Fibroblast of villous mesenchyme (primary cell): ENCODE results near the gene SH3RF3. TPM values are rescaled to one million over a fixed set of nuclear protein-coding genes. Genes with fewer than 3 reads are reported as not detected.
"Not testable (repeated sequence)": the region's sequence is repeated elsewhere in the genome, so short reads cannot be mapped to it uniquely, and the experiment has no call there.

ENCODE experiments used
- DNase-seq: peaks from one replicate; pipeline ENCODE4 v3.0.0-alpha.2; 2010; ENCODE audit warnings: low read depth
- H3K4me3 ChIP-seq: 2 replicates; pipeline ENCODE4 v1.5.1; 2011; ENCODE audit warnings: low read depth, mild to moderate bottlenecking, low read length
- total RNA-seq: library from RNA; depleted of rRNA; stranded (reverse); fragments of >200 nt; gene quantifications from 2 replicates; pipeline ENCODE4 v1.2.3, GENCODE V29; 2012
- TF ChIP-seq, protein P1 (sequence below): IDR thresholded peaks from 2 replicates; pipeline ENCODE4 v1.5.1; 2012; ENCODE audit warnings: low read depth, mild to moderate bottlenecking, low read length; ENCODE audit not compliant: insufficient read depth

Gene SH3RF3
- total RNA-seq, 1 donor = 13.4 TPM

GRCh38 chr2:109218792-109219126 is 89.8 kb downstream of the SH3RF3 start:
- TF ChIP-seq, protein P1, sequence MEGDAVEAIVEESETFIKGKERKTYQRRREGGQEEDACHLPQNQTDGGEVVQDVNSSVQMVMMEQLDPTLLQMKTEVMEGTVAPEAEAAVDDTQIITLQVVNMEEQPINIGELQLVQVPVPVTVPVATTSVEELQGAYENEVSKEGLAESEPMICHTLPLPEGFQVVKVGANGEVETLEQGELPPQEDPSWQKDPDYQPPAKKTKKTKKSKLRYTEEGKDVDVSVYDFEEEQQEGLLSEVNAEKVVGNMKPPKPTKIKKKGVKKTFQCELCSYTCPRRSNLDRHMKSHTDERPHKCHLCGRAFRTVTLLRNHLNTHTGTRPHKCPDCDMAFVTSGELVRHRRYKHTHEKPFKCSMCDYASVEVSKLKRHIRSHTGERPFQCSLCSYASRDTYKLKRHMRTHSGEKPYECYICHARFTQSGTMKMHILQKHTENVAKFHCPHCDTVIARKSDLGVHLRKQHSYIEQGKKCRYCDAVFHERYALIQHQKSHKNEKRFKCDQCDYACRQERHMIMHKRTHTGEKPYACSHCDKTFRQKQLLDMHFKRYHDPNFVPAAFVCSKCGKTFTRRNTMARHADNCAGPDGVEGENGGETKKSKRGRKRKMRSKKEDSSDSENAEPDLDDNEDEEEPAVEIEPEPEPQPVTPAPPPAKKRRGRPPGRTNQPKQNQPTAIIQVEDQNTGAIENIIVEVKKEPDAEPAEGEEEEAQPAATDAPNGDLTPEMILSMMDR = no peak
- no peak for DNase-seq
- no peak overlapping the region for H3K4me3 ChIP-seq

DNA sequence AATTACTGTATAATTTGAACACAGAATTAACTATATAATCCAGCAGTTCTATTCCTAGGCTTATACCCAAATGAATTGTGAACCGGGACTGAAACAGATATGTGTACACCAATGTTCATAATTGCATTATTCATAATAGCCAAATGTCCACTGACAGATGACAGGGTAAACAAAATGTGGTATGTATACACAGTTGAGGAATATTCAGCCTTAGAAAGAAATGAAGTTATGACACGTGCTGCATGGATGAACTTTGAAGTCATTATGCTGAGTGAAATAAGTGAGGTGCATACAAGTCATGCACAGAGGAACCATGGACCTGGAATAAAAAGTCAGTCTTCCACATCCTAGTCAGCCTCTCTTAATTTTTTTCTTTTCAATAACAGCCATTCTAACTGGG is 91.9 kb downstream of the SH3RF3 start:
- TF ChIP-seq, protein P1 = no peak
- no peak for DNase-seq
- H3K4me3 ChIP-seq = no peak overlapping the region

- not testable (repeated sequence) for DNase-seq, H3K4me3 ChIP-seq
Measured at GRCh38 chr2:109221316-109221715, 92.3 kb downstream of the SH3RF3 start.

GRCh38 chr2:109222422-109222821 is 93.4 kb downstream of the SH3RF3 start:
- no peak overlapping the region for H3K4me3 ChIP-seq
- TF ChIP-seq, protein P1 = no peak
- DNase-seq = no peak

DNA sequence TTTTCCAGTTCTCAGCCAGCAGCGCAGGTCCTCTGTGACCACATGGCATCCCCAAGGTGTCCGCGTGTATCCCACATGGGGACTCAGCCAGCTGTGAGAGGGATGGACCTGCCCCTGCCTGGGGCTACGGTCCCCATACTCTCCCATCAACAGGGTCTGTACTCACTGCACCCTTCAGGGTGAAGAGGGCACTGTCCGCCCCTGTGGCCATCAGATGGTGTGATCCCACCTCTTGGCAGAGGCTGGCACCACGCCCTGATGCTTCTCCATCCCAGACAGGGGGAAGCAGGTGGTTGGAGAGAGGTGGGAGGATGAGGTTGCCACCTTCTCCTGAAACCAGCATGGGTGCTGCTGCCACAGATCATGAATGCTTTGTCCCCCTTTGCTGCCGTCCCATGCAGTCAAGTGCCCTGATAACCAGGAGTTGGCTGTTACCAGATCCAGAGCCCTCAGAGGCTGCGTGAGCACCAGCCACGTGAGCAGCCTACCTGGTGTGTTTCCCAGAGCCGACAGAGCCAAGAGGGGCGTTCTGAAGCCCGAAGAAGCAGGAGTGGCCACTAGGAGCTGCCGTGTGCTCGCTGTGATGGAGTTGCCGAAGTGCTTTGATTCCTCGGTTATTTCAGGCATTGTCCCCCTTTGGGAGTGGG is 93.9 kb downstream of the SH3RF3 start:
- no peak for DNase-seq
- no peak overlapping the region for H3K4me3 ChIP-seq
- TF ChIP-seq, protein P1 = peak; percentile 5

- no peak overlapping the region for H3K4me3 ChIP-seq
- TF ChIP-seq, protein P1 = no peak
- DNase-seq = no peak
Measured at GRCh38 chr2:109223490-109223889, 94.5 kb downstream of the SH3RF3 start.

GRCh38 chr2:109224341-109224740 is 95.3 kb downstream of the SH3RF3 start:
- DNase-seq, H3K4me3 ChIP-seq: not testable (repeated sequence)

GRCh38 chr2:109225170-109225782 is 96.3 kb downstream of the SH3RF3 start:
- no peak overlapping the region for H3K4me3 ChIP-seq
- no peak for DNase-seq
- TF ChIP-seq, protein P1 = no peak
